Stimulated activated CD8-positive, alpha-beta memory T cell treated with anti-CD3 and anti-CD28 coated beads, Interleukin-15, amount 100 ng/mL, for 4 hours (primary cell): ENCODE results near the gene EPM2AIP1.
"Not testable (repeated sequence)": the region's sequence is repeated elsewhere in the genome, so short reads cannot be mapped to it uniquely, and the experiment has no call there.

ENCODE experiments used
- DNase-seq, 2 donors: peaks; one replicate each; pipeline ENCODE4 v3.0.0-alpha.2; 2020; ENCODE audit warnings: low read depth in 2 of 2

EPM2AIP1 gene

GRCh38 chr3:36954452-36955134 is 38.3 kb downstream of the EPM2AIP1 start:
- DNase-seq, result no peak

GRCh38 chr3:36947814-36948213 is 45.1 kb downstream of the EPM2AIP1 start:
- not testable (repeated sequence) for DNase-seq

GRCh38 chr3:36945333-36945980 is 47.5 kb downstream of the EPM2AIP1 start:
- no peak for DNase-seq

- DNase-seq, result peak; percentile 75 to 82
Measured at GRCh38 chr3:36944641-36945270, 48.2 kb downstream of the EPM2AIP1 start, which contains the start of gene TRANK1. TSS of gene TRANK1 (minus strand) at chr3:36945054. CDS start at chr3:36944809, 245 bp downstream.

- peak in 1 of 2 donors; percentile 7 for DNase-seq
Measured at GRCh38 chr3:36944012-36944640, 48.8 kb downstream of the EPM2AIP1 start.

GRCh38 chr3:36943601-36944000 is 49.3 kb downstream of the EPM2AIP1 start:
- no peak for DNase-seq

- no peak for DNase-seq
Measured at GRCh38 chr3:36942638-36943248, 50.2 kb downstream of the EPM2AIP1 start.

GRCh38 chr3:36941658-36942057 is 51.3 kb downstream of the EPM2AIP1 start:
- DNase-seq, result no peak

DNA sequence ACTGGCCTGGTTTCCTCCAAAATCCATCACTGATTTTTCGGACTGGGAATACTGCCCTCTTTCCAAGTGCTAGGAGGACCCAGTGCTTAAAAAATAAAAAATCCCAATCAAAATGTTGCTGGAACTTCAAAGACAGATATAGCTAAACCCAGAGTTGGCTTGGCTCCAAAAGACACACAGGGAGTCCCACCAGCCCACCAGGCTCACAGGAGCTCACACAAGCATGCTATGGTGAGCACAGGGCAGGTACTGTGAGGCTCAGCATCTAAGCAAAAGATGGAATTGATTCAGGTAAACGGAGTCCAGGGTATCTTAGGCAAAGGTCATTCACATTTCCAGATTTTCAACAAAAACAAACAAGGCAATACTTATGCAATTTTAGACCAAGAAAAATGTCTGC is 51.8 kb downstream of the EPM2AIP1 start:
- DNase-seq, result no peak

DNA sequence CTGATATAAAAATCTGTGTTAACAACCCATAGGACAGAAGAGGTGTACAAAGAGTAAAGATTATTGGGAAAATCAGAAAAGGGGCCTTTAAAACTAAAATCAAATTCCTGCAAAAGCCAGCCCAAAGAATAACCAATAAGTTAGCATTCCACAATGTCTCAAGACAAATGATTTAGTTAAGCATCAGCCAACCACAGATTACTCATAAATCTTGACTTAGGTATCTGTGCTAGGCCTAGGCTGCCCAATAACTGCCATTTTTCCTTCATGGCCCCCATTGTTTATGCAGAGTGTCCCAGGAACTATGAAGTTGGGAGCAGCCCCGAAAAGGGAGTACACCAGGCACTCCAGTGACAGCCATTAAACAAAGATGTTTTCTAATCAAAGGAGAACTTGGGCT is 55.4 kb downstream of the EPM2AIP1 start:
- DNase-seq, result no peak
